HepG2 (cell line): ENCODE data around the gene STRADB. TPM values are rescaled to one million over a fixed set of nuclear protein-coding genes. Genes with fewer than 3 reads are reported as not detected.

ENCODE experiments used
- ATAC-seq: fragments of 200-7000 bp; cut with Tn5 transposase; 3 replicates; pipeline ENCODE4 v1.9.1; 2020; ENCODE audit warnings: mild to moderate bottlenecking, moderate library complexity
- BruUV-seq: library from RNA; stranded (reverse); fragments of 400-500 nt; replicated peaks from 2 replicates; lab custom pipeline; 2021; lab: Mats Ljungman, UMichigan
- CTCF ChIA-PET: fragments of 300-600 bp; formaldehyde crosslinking; extraction: SDS; loops from one replicate; lab custom pipeline; 2021; ENCODE audit warnings: low total read pairs, inconsistent platforms, low intra/inter-chr PET ratio; lab: Yijun Ruan, JAX
- POLR2A ChIA-PET: fragments of 350-600 bp; sonication (Branson Sonifier 250); formaldehyde crosslinking; loops from one replicate; lab custom pipeline; 2020; ENCODE audit warnings: antibody characterized with exemption, inconsistent platforms; lab: Yijun Ruan, JAX
- DNase-seq: peaks from one replicate; pipeline ENCODE4 v3.0.0-alpha.2; 2015; ENCODE audit warnings: low spot score
- FAIRE-seq: peaks from 3 replicates; lab custom pipeline; 2011; peaks lifted over from hg19 to GRCh38; lab: Jason Lieb, UNC
- H2AFZ ChIP-seq: one replicate; pipeline ENCODE4 v1.6.1; 2011; ENCODE audit warnings: low read length, inconsistent platforms
- H3K27ac ChIP-seq: fragments of 300-600 bp; 3 replicates; pipeline ENCODE4 v1.8.0; 2011; ENCODE audit warnings: mixed run types, mild to moderate bottlenecking, mixed read lengths, low read length, inconsistent platforms; ENCODE audit not compliant: insufficient read depth; ENCODE audit errors: extremely low read length
- H3K27me3 ChIP-seq, 2 experiments: fragments of 200-600 bp in 1 of 2; 2 replicates in 1 of 2; 3 replicates in 1 of 2; pipeline versions ENCODE4 v1.6.0 to v1.8.0; 2011; ENCODE audit warnings: low read length in 2 of 2, mild to moderate bottlenecking in 2 of 2, moderate library complexity in 2 of 2, inconsistent platforms in 1 of 2; ENCODE audit not compliant: insufficient read depth in 2 of 2, control insufficient read depth in 1 of 2
- H3K36me3 ChIP-seq, 2 experiments: fragments of 200-600 bp in 1 of 2; replicated peaks in 1 of 2; 2 replicates in 1 of 2; 3 replicates in 1 of 2; pipeline versions ENCODE4 v1.5.1 to v1.8.0; 2011; ENCODE audit warnings: low read length in 2 of 2, inconsistent platforms in 1 of 2; ENCODE audit not compliant: insufficient read depth in 2 of 2, control insufficient read depth in 1 of 2
- H3K4me1 ChIP-seq: 2 replicates; pipeline ENCODE4 v1.5.1; 2012; ENCODE audit warnings: low read length, inconsistent platforms; ENCODE audit not compliant: insufficient read depth
- H3K4me2 ChIP-seq: 2 replicates; pipeline ENCODE4 v1.6.0; 2011; ENCODE audit warnings: low read depth, low read length, inconsistent platforms
- H3K4me3 ChIP-seq, 3 experiments: fragments of 200-600 bp in 1 of 3; sonication (generic), shearing (Covaris generic) in 1 of 3; replicated peaks in 1 of 3; 2 replicates each; pipeline ENCODE4 v1.5.1; 2011 to 2016; ENCODE audit warnings: low read length in 3 of 3, inconsistent platforms in 2 of 3, low read depth in 2 of 3, mild to moderate bottlenecking in 2 of 3, control low read depth in 1 of 3, mixed read lengths in 1 of 3; ENCODE audit not compliant: insufficient read depth in 1 of 3
- H3K79me2 ChIP-seq: one replicate; pipeline ENCODE4 v1.6.1; 2011; ENCODE audit warnings: low read length, inconsistent platforms; ENCODE audit not compliant: insufficient read depth
- H3K9ac ChIP-seq: 2 replicates; pipeline ENCODE4 v1.6.0; 2011; ENCODE audit warnings: mild to moderate bottlenecking, low read depth, low read length, inconsistent platforms; ENCODE audit not compliant: insufficient read depth
- H3K9me3 ChIP-seq: 2 replicates; pipeline ENCODE4 v1.5.1; 2012; ENCODE audit warnings: mild to moderate bottlenecking, low read length
- H4K20me1 ChIP-seq: 2 replicates; pipeline ENCODE4 v1.6.0; 2011; ENCODE audit warnings: inconsistent platforms, mild to moderate bottlenecking, low read length, moderate library complexity; ENCODE audit not compliant: insufficient read depth
- BCL6 ChIP-seq: IDR thresholded peaks from 2 replicates; pipeline ENCODE4 v1.6.1; 2016; ENCODE audit warnings: missing genetic modification reagents, missing compliant biosample characterization
- ESRRA ChIP-seq: sonication (generic); formaldehyde crosslinking; IDR thresholded peaks from 2 replicates; pipeline ENCODE4 v1.5.1; 2020; ENCODE audit warnings: mild to moderate bottlenecking, low read depth, missing genetic modification reagents
- EZH2 ChIP-seq: conservative IDR thresholded peaks from 2 replicates; pipeline ENCODE4 v1.6.1; 2012; ENCODE audit warnings: mild to moderate bottlenecking, low read depth, low read length, moderate library complexity
- FOXO1 ChIP-seq: sonication (generic); formaldehyde crosslinking; IDR thresholded peaks from 2 replicates; pipeline ENCODE4 v1.4.0; 2020; ENCODE audit warnings: missing genetic modification reagents
- ONECUT2 ChIP-seq: sonication (generic); formaldehyde crosslinking; IDR thresholded peaks from 2 replicates; pipeline ENCODE4 v1.4.0; 2020; ENCODE audit warnings: missing genetic modification reagents
- RARA ChIP-seq: IDR thresholded peaks from 2 replicates; pipeline ENCODE4 v1.6.1; 2016; ENCODE audit warnings: missing genetic modification reagents, missing compliant biosample characterization
- RFX1 ChIP-seq: fragments of 450-650 bp; IDR thresholded peaks from 2 replicates; pipeline ENCODE4 v1.6.1; 2017
- ZBTB3 ChIP-seq: sonication (generic); formaldehyde crosslinking; IDR thresholded peaks from 2 replicates; pipeline ENCODE4 v1.4.0; 2020; ENCODE audit warnings: low read depth, mild to moderate bottlenecking, moderate library complexity, missing genetic modification reagents, borderline replicate concordance
- ZNF17 ChIP-seq: sonication (generic); formaldehyde crosslinking; IDR thresholded peaks from 2 replicates; pipeline ENCODE4 v1.5.0; 2020; ENCODE audit warnings: mild to moderate bottlenecking, missing genetic modification reagents
- ZNF180 ChIP-seq: sonication (generic); formaldehyde crosslinking; IDR thresholded peaks from 2 replicates; pipeline ENCODE4 v1.4.0; 2020; ENCODE audit warnings: low read depth, missing genetic modification reagents, borderline replicate concordance
- ZNF652 ChIP-seq: IDR thresholded peaks from 2 replicates; pipeline ENCODE4 v1.6.1; 2016; ENCODE audit warnings: low read depth, borderline replicate concordance
- ZNF768 ChIP-seq: sonication (generic); formaldehyde crosslinking; IDR thresholded peaks from 2 replicates; pipeline ENCODE4 v1.4.0; 2020; ENCODE audit warnings: missing genetic modification reagents
- ZSCAN21 ChIP-seq: sonication (generic); formaldehyde crosslinking; IDR thresholded peaks from 2 replicates; pipeline ENCODE4 v1.8.0; 2022; ENCODE audit warnings: mild to moderate bottlenecking, missing genetic modification reagents, moderate library complexity, borderline replicate concordance
- WGBS: methylation state at CpG from one replicate; pipeline ENCODE4 v1.1.6; 2017; ENCODE audit warnings: low lambda C conversion rate; 5-methylcytosine and 5-hydroxymethylcytosine counted together
- in situ Hi-C: cut with HindIII; loops from 2 replicates; pipeline ENCODE4 v1.10.0; 2017; ENCODE audit warnings: low pct_unique_long_range_greater_than_20kb; ENCODE audit not compliant: extremely low pct_ligation_motif_present
- intact Hi-C: fragments of 100-400 bp; cut with micrococcal nuclease; formaldehyde crosslinking; loops from one replicate; pipeline ENCODE4 v1.10.0; 2022; ENCODE audit not compliant: unreplicated experiment
- polyA plus RNA-seq, 8 experiments: library from polyadenylated mRNA; depleted of rRNA in 3 of 8; stranded (reverse) in 7 of 8; unstranded in 1 of 8; fragments of >200 nt; fragmentation: Illumina TruSeq in 4 of 8; extraction: Trizol in 4 of 8; gene quantifications; 2 replicates each; pipeline versions ENCODE4 v1.2.1 to v1.2.3, GENCODE V29; 2011 to 2016; ENCODE audit warnings: low read depth in 4 of 8, missing spikeins in 1 of 8, mixed read lengths in 1 of 8; ENCODE audit not compliant: insufficient read depth in 1 of 8
- total RNA-seq, 5 experiments: library from RNA; depleted of rRNA; stranded (reverse); fragments of >200 nt; fragmentation: Illumina TruSeq; extraction: Trizol; gene quantifications; 2 replicates each; pipeline ENCODE4 v1.2.3, GENCODE V29; 2016; ENCODE audit warnings: low read depth in 1 of 5
- TF ChIP-seq, protein P1 (sequence below): sonication (generic); formaldehyde crosslinking; IDR thresholded peaks from 2 replicates; pipeline ENCODE4 v1.4.0; 2020; ENCODE audit warnings: missing genetic modification reagents, borderline replicate concordance
- TF ChIP-seq, protein P2 (sequence below): sonication (generic); formaldehyde crosslinking; IDR thresholded peaks from 2 replicates; pipeline ENCODE4 v1.8.1; 2023; ENCODE audit warnings: mild to moderate bottlenecking, missing genetic modification reagents, borderline replicate concordance

The STRADB gene
- total and polyA plus RNA-seq, 2 of the 13 experiments (the other 11 are each of a cell fraction or from before 2014, with no cell fraction given) = 34.1 to 66.6 TPM

DNA sequence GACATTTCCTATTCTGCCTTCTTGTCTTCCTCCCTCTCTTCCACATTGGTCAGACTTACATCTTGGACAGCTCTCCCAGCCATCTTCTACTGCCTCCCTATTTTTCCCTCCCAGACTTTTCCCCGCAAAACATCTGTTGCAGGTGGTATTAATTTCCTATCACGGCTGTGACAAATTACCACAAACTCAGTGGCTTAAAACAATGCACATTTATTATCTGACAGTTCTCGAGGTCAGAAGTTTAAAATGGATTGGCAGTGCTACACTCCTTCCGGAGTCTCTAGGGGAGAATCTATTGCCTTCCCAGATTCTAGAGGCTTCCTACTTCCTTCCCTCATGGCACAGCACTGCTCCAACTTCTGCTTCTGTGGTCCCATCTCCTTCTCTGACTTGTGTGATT, 33.3 kb downstream of the STRADB start:
- DNase-seq (no peak), ATAC-seq (no peak; the same call in 1 of the 3 replicates), FAIRE-seq (no peak)
- POLR2A ChIA-PET = no interaction called here
- Histone ChIP-seq H3K36me3 (peaks cover 4 to 6% of the 10 kb centered on the region in 2 experiments; a peak in 2 of 5 replicates), H3K4me3 (no peak overlapping the region), H3K9me3 (no peaks in the 10 kb centered on the region), H4K20me1 (no peaks in the 10 kb centered on the region), H3K4me2 (no peak overlapping the region), H3K27ac (no peak overlapping the region), H3K79me2 (no peaks in the 10 kb centered on the region), H3K4me1 (no peaks in the 10 kb centered on the region), H2AFZ (no peak overlapping the region), H3K27me3 (no peaks in the 10 kb centered on the region), H3K9ac (no peak overlapping the region)
- intact Hi-C loops (no loop called here), in situ Hi-C loops (no loop called here)
- TF ChIP-seq EZH2 (no peak), ZNF652 (CRISPR knock-in tag) (no peak), FOXO1 (no peak), ZNF768 (CRISPR knock-in tag) (no peak), ZBTB3 (CRISPR knock-in tag) (no peak), BCL6 (no peak), RARA (CRISPR knock-in tag) (no peak), ZNF180 (CRISPR knock-in tag) (no peak), RFX1 (no peak), ONECUT2 (CRISPR knock-in tag) (no peak), ESRRA (CRISPR knock-in tag) (no peak), ZNF17 (no peak), ZSCAN21 (no peak)
- TF ChIP-seq, protein P1, sequence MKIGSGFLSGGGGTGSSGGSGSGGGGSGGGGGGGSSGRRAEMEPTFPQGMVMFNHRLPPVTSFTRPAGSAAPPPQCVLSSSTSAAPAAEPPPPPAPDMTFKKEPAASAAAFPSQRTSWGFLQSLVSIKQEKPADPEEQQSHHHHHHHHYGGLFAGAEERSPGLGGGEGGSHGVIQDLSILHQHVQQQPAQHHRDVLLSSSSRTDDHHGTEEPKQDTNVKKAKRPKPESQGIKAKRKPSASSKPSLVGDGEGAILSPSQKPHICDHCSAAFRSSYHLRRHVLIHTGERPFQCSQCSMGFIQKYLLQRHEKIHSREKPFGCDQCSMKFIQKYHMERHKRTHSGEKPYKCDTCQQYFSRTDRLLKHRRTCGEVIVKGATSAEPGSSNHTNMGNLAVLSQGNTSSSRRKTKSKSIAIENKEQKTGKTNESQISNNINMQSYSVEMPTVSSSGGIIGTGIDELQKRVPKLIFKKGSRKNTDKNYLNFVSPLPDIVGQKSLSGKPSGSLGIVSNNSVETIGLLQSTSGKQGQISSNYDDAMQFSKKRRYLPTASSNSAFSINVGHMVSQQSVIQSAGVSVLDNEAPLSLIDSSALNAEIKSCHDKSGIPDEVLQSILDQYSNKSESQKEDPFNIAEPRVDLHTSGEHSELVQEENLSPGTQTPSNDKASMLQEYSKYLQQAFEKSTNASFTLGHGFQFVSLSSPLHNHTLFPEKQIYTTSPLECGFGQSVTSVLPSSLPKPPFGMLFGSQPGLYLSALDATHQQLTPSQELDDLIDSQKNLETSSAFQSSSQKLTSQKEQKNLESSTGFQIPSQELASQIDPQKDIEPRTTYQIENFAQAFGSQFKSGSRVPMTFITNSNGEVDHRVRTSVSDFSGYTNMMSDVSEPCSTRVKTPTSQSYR (CRISPR knock-in tag) = no peak
- TF ChIP-seq, protein P2, sequence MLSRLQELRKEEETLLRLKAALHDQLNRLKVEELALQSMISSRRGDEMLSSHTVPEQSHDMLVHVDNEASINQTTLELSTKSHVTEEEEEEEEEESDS (CRISPR knock-in tag) = no peak
- WGBS = 86% methylated on average over 4 of the region's 4 CpGs
- CTCF ChIA-PET = no interaction called here
- BruUV-seq = no TSS peak
